Breast epithelium (tissue), 4 donors: ENCODE data around the gene THSD4. TPM values are rescaled to one million over a fixed set of nuclear protein-coding genes. Genes with fewer than 3 reads are reported as not detected.

Experiments used
- DNase-seq, 2 donors: peaks; one replicate each; pipeline ENCODE4 v3.0.0-alpha.2; 2019; ENCODE audit warnings: low spot score in 2 of 2
- H3K27ac ChIP-seq, 2 donors: fragments of 200-600 bp; sonication (generic) in 1 of 2; one replicate each; pipeline ENCODE4 v1.5.1; 2016 to 2019; ENCODE audit warnings: mild to moderate bottlenecking in 1 of 2
- H3K27me3 ChIP-seq, 2 donors: fragments of 200-600 bp; sonication (generic) in 1 of 2; one replicate each; pipeline versions ENCODE4 v1.5.1 to v1.6.0; 2017 to 2019; ENCODE audit warnings: control low read depth in 1 of 2, mild to moderate bottlenecking in 1 of 2
- H3K36me3 ChIP-seq: fragments of 200-600 bp; one replicate; pipeline ENCODE4 v1.5.1; 2019
- H3K4me1 ChIP-seq, 2 donors: fragments of 200-600 bp; sonication (generic); one replicate each; pipeline ENCODE4 v1.5.1; 2016 to 2019; ENCODE audit warnings: control low read depth in 1 of 2
- H3K4me3 ChIP-seq, 3 donors: fragments of 200-600 bp; sonication (generic); 1 replicate in 2 of 3; 2 replicates in 1 of 3; pipeline ENCODE4 v1.5.1; 2016 to 2019; ENCODE audit warnings: mild to moderate bottlenecking in 3 of 3, moderate library complexity in 2 of 3
- H3K9me3 ChIP-seq, 2 donors: fragments of 200-600 bp; sonication (generic) in 1 of 2; one replicate each; pipeline ENCODE4 v1.5.1; 2016 to 2019; ENCODE audit warnings: control low read depth in 1 of 2
- POLR2A ChIP-seq: fragments of 450-650 bp; IDR thresholded peaks from one replicate; pipeline ENCODE4 v1.6.1; 2016; ENCODE audit warnings: antibody characterized with exemption, mild to moderate bottlenecking, moderate library complexity
- POLR2AphosphoS5 ChIP-seq, 3 donors: sonication (generic); formaldehyde crosslinking; IDR thresholded peaks; one replicate each; pipeline ENCODE4 v1.6.1; 2017; ENCODE audit warnings: antibody characterized with exemption in 3 of 3
- intact Hi-C: fragments of 100-400 bp; cut with DNase I; formaldehyde crosslinking; loops from one replicate; pipeline ENCODE4 v1.15.1; 2023; ENCODE audit warnings: low total_unique reads
- total RNA-seq, 3 donors: library from RNA; depleted of rRNA; stranded (reverse); fragments of >200 nt; gene quantifications; one replicate each; pipeline ENCODE4 v1.1.0, GENCODE V29; 2016
- TF ChIP-seq, protein P1 (sequence below), 3 donors: fragments of 450-650 bp; IDR thresholded peaks; one replicate each; pipeline ENCODE4 v1.5.1; 2016 to 2017; ENCODE audit warnings: antibody characterized with exemption in 3 of 3, mild to moderate bottlenecking in 3 of 3, moderate library complexity in 3 of 3

The THSD4 gene
- total RNA-seq, 3 donors from 2014 or later: 0.64 to 58.7 (median 41.3) TPM

DNA sequence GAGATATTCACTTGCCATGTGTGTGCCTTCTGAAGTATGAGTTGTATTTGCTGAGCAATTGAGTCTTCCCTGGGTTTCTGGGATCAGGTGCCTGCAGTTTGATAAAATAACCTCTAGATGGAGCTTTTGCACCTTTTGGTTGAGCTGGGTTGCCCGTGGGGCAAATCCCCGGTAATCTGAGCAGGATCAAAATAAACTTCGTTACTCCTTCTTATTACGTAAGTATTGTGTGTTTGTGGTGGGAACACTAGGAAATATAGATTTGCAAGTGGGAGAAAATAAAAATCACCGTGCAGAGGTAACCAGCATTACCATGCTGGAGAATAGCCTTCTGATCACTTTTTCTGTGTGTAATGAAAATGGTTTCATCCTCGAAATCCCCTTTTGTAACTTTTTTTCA lies 417.7 kb downstream of the THSD4 start:
- no peak overlapping the region for H3K27ac ChIP-seq
- intact Hi-C loops: no loop called here
- no peak for DNase-seq
- no peaks in the 10 kb centered on the region for H3K9me3 ChIP-seq
- no peaks in the 10 kb centered on the region for H3K27me3 ChIP-seq
- no peak for TF ChIP-seq POLR2A
- TF ChIP-seq, protein P1, sequence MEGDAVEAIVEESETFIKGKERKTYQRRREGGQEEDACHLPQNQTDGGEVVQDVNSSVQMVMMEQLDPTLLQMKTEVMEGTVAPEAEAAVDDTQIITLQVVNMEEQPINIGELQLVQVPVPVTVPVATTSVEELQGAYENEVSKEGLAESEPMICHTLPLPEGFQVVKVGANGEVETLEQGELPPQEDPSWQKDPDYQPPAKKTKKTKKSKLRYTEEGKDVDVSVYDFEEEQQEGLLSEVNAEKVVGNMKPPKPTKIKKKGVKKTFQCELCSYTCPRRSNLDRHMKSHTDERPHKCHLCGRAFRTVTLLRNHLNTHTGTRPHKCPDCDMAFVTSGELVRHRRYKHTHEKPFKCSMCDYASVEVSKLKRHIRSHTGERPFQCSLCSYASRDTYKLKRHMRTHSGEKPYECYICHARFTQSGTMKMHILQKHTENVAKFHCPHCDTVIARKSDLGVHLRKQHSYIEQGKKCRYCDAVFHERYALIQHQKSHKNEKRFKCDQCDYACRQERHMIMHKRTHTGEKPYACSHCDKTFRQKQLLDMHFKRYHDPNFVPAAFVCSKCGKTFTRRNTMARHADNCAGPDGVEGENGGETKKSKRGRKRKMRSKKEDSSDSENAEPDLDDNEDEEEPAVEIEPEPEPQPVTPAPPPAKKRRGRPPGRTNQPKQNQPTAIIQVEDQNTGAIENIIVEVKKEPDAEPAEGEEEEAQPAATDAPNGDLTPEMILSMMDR (IDR thresholded peaks at IDR 0.05): peak; percentile 42 to 49 (median 49)
- H3K4me1 ChIP-seq: no peaks in the 10 kb centered on the region
- no peak overlapping the region for H3K4me3 ChIP-seq
- H3K36me3 ChIP-seq: no peaks in the 10 kb centered on the region

DNA sequence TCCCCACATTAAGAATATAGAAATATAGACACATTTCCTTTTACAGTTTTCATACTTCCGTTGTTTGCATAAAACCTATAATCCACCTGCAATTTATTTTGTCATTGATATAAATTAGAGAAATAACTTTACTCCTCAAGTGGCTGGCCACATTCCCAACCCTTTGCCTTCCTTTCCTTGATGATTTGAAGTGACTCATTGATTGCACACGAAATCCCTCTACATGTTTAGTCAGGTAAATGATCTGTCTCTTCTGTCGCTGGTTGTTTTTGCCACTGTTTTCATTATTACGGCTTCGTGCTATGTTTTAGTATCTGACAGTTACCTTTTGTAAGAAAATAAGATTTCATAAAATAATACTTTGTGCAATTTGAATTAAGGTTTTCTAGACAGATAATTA lies 422.9 kb downstream of the THSD4 start:
- Histone ChIP-seq H3K36me3 (no peaks in the 10 kb centered on the region), H3K4me1 (no peaks in the 10 kb centered on the region), H3K27ac (no peak overlapping the region), H3K9me3 (no peaks in the 10 kb centered on the region), H3K27me3 (no peaks in the 10 kb centered on the region), H3K4me3 (no peak overlapping the region)
- DNase-seq: no peak
- intact Hi-C loops: no loop called here
- TF ChIP-seq POLR2AphosphoS5 (IDR thresholded peaks at IDR 0.05) (no peak), POLR2A (no peak)
- TF ChIP-seq, protein P1 (IDR thresholded peaks at IDR 0.05): no peak

DNA sequence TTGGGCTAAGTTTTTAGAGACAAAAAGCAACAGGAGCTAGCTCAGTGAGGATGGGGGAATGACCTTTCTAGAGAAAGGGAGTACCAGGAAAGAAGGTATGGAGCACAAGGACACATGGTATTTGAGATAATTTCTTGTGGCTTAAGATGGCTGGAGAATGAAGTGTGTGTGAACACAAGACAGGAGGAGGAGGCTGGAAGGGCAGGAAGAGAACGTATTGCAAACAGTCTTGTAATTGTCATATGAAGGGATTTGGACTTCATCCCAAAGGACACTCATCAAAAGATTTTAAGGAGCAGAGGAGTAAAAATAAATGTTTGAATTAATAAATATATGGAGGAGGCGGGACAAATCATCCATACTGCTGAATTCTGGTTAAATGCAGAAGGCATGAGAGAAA lies 426.5 kb downstream of the THSD4 start:
- intact Hi-C loops: no loop called here
- Histone ChIP-seq H3K27me3 (no peaks in the 10 kb centered on the region), H3K27ac (no peak overlapping the region), H3K9me3 (no peaks in the 10 kb centered on the region), H3K4me3 (no peak overlapping the region), H3K4me1 (no peaks in the 10 kb centered on the region), H3K36me3 (no peaks in the 10 kb centered on the region)
- DNase-seq: no peak
- no peak for TF ChIP-seq POLR2AphosphoS5 (IDR thresholded peaks at IDR 0.05)
- TF ChIP-seq POLR2A: no peak
- TF ChIP-seq, protein P1 (IDR thresholded peaks at IDR 0.05): no peak

DNA sequence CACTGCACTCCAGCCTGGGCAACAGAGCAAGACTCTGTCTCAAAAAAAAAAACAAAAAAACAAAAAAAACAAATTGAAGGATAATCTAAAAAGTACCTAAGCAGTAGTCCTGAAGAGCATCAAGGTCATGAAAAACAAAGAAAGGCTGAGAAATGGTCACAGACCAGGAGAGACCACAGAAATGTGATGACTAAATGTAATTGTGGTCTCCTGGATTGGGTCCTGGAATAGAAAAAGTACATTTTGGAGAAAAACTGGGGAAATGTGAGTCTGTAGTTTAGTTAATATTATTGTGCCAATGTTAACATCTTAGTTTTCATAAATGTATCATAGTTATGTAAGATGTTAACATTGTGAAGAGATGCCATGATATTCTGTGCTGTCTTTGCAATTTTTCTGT lies 427.6 kb downstream of the THSD4 start:
- Histone ChIP-seq H3K4me1 (no peaks in the 10 kb centered on the region), H3K27me3 (no peaks in the 10 kb centered on the region), H3K27ac (no peak overlapping the region), H3K36me3 (no peaks in the 10 kb centered on the region), H3K9me3 (no peaks in the 10 kb centered on the region), H3K4me3 (no peak overlapping the region)
- TF ChIP-seq, protein P1 (IDR thresholded peaks at IDR 0.05): no peak
- TF ChIP-seq POLR2AphosphoS5 (IDR thresholded peaks at IDR 0.05): no peak
- no peak for TF ChIP-seq POLR2A
- DNase-seq: no peak
- intact Hi-C loops: no loop called here

DNA sequence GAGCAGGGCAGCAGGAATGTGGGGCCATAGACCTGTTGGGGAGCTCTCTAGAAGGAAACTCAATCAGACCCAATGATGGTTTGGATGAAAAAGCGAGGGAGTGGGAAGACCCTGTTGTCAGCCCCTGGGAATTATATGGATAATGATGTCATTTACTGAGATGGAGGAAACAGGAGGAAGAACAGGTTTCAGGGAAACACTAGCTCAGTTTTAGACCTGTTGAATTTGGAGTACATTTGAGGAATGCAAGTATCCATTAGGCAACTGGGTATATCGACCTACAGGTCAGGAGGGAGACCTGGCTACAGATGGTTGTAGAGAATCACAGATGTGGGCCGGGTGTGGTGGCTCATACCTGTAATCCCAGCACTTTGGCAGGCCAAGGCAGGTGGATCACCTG lies 428.1 kb downstream of the THSD4 start:
- TF ChIP-seq POLR2AphosphoS5 (IDR thresholded peaks at IDR 0.05) (no peak), POLR2A (no peak)
- TF ChIP-seq, protein P1 (IDR thresholded peaks at IDR 0.05): no peak
- intact Hi-C loops: no loop called here
- H3K4me3 ChIP-seq: no peak overlapping the region
- no peaks in the 10 kb centered on the region for H3K9me3 ChIP-seq
- H3K27me3 ChIP-seq: no peaks in the 10 kb centered on the region
- H3K4me1 ChIP-seq: no peaks in the 10 kb centered on the region
- H3K27ac ChIP-seq: no peak overlapping the region
- DNase-seq: no peak
- no peaks in the 10 kb centered on the region for H3K36me3 ChIP-seq
